Neural cell (in vitro differentiated cells): ENCODE results near the gene ANO9. TPM values are rescaled to one million over a fixed set of nuclear protein-coding genes. Genes with fewer than 3 reads are reported as not detected.

ENCODE experiments used
- H2AFZ ChIP-seq: fragments of 200-600, 300-800 bp; sonication (generic), shearing (Covaris generic); 2 replicates; pipeline ENCODE4 v1.6.0; 2014; ENCODE audit warnings: low read depth, mild to moderate bottlenecking, antibody characterized with exemption, low read length, moderate library complexity
- H3F3A ChIP-seq: fragments of 200-600 bp; shearing (Covaris generic); 2 replicates; pipeline ENCODE4 v1.6.1; 2016; ENCODE audit warnings: mild to moderate bottlenecking, moderate library complexity, mixed read lengths, antibody characterized with exemption, low read length; ENCODE audit not compliant: insufficient read depth, poor library complexity, severe bottlenecking
- H3K27ac ChIP-seq: fragments of 200-600, 300-800 bp; sonication (generic), shearing (Covaris generic); 2 replicates; pipeline ENCODE4 v1.5.1; 2014; ENCODE audit warnings: mild to moderate bottlenecking, low read length, moderate library complexity
- H3K27me3 ChIP-seq: fragments of 300-800, 200-600 bp; sonication (generic), shearing (Covaris generic); 2 replicates; pipeline ENCODE4 v1.6.0; 2014; ENCODE audit warnings: mild to moderate bottlenecking, low read depth, low read length, moderate library complexity; ENCODE audit not compliant: insufficient read depth
- H3K36me3 ChIP-seq: fragments of 300-800, 200-600 bp; sonication (generic), shearing (Covaris generic); 2 replicates; pipeline ENCODE4 v1.5.1; 2014; ENCODE audit warnings: mild to moderate bottlenecking, antibody characterized with exemption, low read length, moderate library complexity; ENCODE audit not compliant: insufficient read depth
- H3K4me2 ChIP-seq: fragments of 300-800, 200-600 bp; sonication (generic), shearing (Covaris generic); 2 replicates; pipeline ENCODE4 v1.6.0; 2014; ENCODE audit warnings: mild to moderate bottlenecking, low read length
- H3K4me3 ChIP-seq: fragments of 300-800, 200-600 bp; sonication (generic), shearing (Covaris generic); 2 replicates; pipeline ENCODE4 v1.5.1; 2014; ENCODE audit warnings: mild to moderate bottlenecking, low read length, moderate library complexity
- H3K79me2 ChIP-seq: fragments of 200-600 bp; shearing (Covaris generic); replicated peaks from 2 replicates; pipeline ENCODE4 v1.6.0; 2014; ENCODE audit warnings: mild to moderate bottlenecking, low read length, moderate library complexity; ENCODE audit not compliant: insufficient read depth
- H3K9ac ChIP-seq: fragments of 300-800, 200-600 bp; sonication (generic), shearing (Covaris generic); 2 replicates; pipeline ENCODE4 v1.6.1; 2016; ENCODE audit warnings: mild to moderate bottlenecking, low read length, mixed read lengths
- H3K9me2 ChIP-seq: fragments of 200-600 bp; shearing (Covaris generic); 2 replicates; pipeline ENCODE4 v1.6.1; 2016; ENCODE audit warnings: mild to moderate bottlenecking, low read length, mixed read lengths; ENCODE audit not compliant: insufficient read depth
- H3K9me3 ChIP-seq: fragments of 200-600, 300-800 bp; sonication (generic), shearing (Covaris generic); 2 replicates; pipeline ENCODE4 v1.6.1; 2016; ENCODE audit warnings: mild to moderate bottlenecking, mixed run types, low read length, moderate library complexity, mixed read lengths
- H4K20me1 ChIP-seq: fragments of 200-600 bp; shearing (Covaris generic); 2 replicates; pipeline ENCODE4 v1.6.1; 2016; ENCODE audit warnings: mild to moderate bottlenecking, mixed run types; ENCODE audit not compliant: insufficient read depth
- EP300 ChIP-seq: fragments of 450-650 bp; conservative IDR thresholded peaks from 2 replicates; pipeline ENCODE4 v1.6.1; 2014; ENCODE audit warnings: antibody characterized with exemption, mild to moderate bottlenecking, moderate library complexity; ENCODE audit not compliant: poor library complexity, severe bottlenecking
- EZH2 ChIP-seq: fragments of 200-600, 300-800 bp; shearing (Covaris generic), sonication (generic); IDR thresholded peaks from 2 replicates; pipeline ENCODE4 v1.6.1; 2014; ENCODE audit warnings: antibody characterized with exemption, low read length, borderline replicate concordance, mild to moderate bottlenecking; ENCODE audit not compliant: insufficient read depth, poor library complexity, severe bottlenecking
- MXI1 ChIP-seq: fragments of 450-650 bp; conservative IDR thresholded peaks from 2 replicates; pipeline ENCODE4 v1.6.1; 2014; ENCODE audit warnings: antibody characterized with exemption, mild to moderate bottlenecking; ENCODE audit not compliant: poor library complexity, severe bottlenecking
- POLR2AphosphoS5 ChIP-seq: IDR thresholded peaks from 2 replicates; pipeline ENCODE4 v1.6.1; 2012
- RAD21 ChIP-seq: fragments of 450-650 bp; conservative IDR thresholded peaks from 2 replicates; pipeline ENCODE4 v1.6.1; 2014; ENCODE audit warnings: antibody characterized with exemption, mild to moderate bottlenecking, moderate library complexity
- REST ChIP-seq: IDR thresholded peaks from 2 replicates; pipeline ENCODE4 v1.6.1; 2012; ENCODE audit warnings: borderline replicate concordance
- SMC3 ChIP-seq: fragments of 450-650 bp; conservative IDR thresholded peaks from 2 replicates; pipeline ENCODE4 v1.6.1; 2014; ENCODE audit warnings: antibody characterized with exemption, mild to moderate bottlenecking, moderate library complexity; ENCODE audit not compliant: poor library complexity
- TAF1 ChIP-seq: IDR thresholded peaks from 2 replicates; pipeline ENCODE4 v1.6.1; 2012; ENCODE audit warnings: low read depth
- polyA plus RNA-seq: library from polyadenylated mRNA; depleted of rRNA; stranded (reverse); fragments of >200 nt; gene quantifications from 2 replicates; pipeline ENCODE4 v1.2.3, GENCODE V29; 2014
- TF ChIP-seq, protein P1 (sequence below): fragments of 450-650 bp; IDR thresholded peaks from 2 replicates; pipeline ENCODE4 v1.5.1; 2014; ENCODE audit warnings: antibody characterized with exemption, mild to moderate bottlenecking, moderate library complexity; ENCODE audit not compliant: poor library complexity, severe bottlenecking

The ANO9 gene
- polyA plus RNA-seq, 1 donor from 2014 or later = not detected

- no peaks in the 10 kb centered on the region for H3K36me3 ChIP-seq
- no peak overlapping the region for H3K4me3 ChIP-seq
- H4K20me1 ChIP-seq = no peaks in the 10 kb centered on the region
- H3K9me2 ChIP-seq = no peaks in the 10 kb centered on the region
- no peak overlapping the region for H3K27ac ChIP-seq
- no peak overlapping the region for H2AFZ ChIP-seq
- no peak overlapping the region for H3K4me2 ChIP-seq
- no peaks in the 10 kb centered on the region for H3K9me3 ChIP-seq
- H3K79me2 ChIP-seq = no peaks in the 10 kb centered on the region
- no peak overlapping the region for H3K9ac ChIP-seq
- H3F3A ChIP-seq = no peaks in the 10 kb centered on the region
- TF ChIP-seq POLR2AphosphoS5 (no peak), EP300 (no peak), RAD21 (no peak), TAF1 (no peak), REST (no peak), EZH2 (no peak)
- TF ChIP-seq, protein P1, sequence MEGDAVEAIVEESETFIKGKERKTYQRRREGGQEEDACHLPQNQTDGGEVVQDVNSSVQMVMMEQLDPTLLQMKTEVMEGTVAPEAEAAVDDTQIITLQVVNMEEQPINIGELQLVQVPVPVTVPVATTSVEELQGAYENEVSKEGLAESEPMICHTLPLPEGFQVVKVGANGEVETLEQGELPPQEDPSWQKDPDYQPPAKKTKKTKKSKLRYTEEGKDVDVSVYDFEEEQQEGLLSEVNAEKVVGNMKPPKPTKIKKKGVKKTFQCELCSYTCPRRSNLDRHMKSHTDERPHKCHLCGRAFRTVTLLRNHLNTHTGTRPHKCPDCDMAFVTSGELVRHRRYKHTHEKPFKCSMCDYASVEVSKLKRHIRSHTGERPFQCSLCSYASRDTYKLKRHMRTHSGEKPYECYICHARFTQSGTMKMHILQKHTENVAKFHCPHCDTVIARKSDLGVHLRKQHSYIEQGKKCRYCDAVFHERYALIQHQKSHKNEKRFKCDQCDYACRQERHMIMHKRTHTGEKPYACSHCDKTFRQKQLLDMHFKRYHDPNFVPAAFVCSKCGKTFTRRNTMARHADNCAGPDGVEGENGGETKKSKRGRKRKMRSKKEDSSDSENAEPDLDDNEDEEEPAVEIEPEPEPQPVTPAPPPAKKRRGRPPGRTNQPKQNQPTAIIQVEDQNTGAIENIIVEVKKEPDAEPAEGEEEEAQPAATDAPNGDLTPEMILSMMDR = no peak
- no peaks in the 10 kb centered on the region for H3K27me3 ChIP-seq
Measured at GRCh38 chr11:404551-405264, 37.1 kb downstream of the ANO9 start.

- no peak overlapping the region for H2AFZ ChIP-seq
- H3K9ac ChIP-seq = no peak overlapping the region
- H3K36me3 ChIP-seq = no peaks in the 10 kb centered on the region
- H4K20me1 ChIP-seq = no peaks in the 10 kb centered on the region
- H3F3A ChIP-seq = no peaks in the 10 kb centered on the region
- H3K4me2 ChIP-seq = no peak overlapping the region
- H3K9me3 ChIP-seq = no peaks in the 10 kb centered on the region
- H3K79me2 ChIP-seq = no peaks in the 10 kb centered on the region
- no peak for TF ChIP-seq MXI1
- TF ChIP-seq, protein P1 = no peak
- TF ChIP-seq RAD21 = no peak
- no peak for TF ChIP-seq EP300
- TF ChIP-seq EZH2 = no peak
- TF ChIP-seq TAF1 = no peak
- no peak for TF ChIP-seq SMC3
- TF ChIP-seq POLR2AphosphoS5 = no peak
- TF ChIP-seq REST = no peak
- no peaks in the 10 kb centered on the region for H3K9me2 ChIP-seq
- no peak overlapping the region for H3K4me3 ChIP-seq
- H3K27me3 ChIP-seq = no peaks in the 10 kb centered on the region
- no peak overlapping the region for H3K27ac ChIP-seq
Measured at GRCh38 chr11:403761-404431, 37.9 kb downstream of the ANO9 start.
